Right atrium auricular region (tissue), 2 donors: ENCODE measurements around the gene UROS. TPM values are rescaled to one million over a fixed set of nuclear protein-coding genes. Genes with fewer than 3 reads are reported as not detected.

ENCODE experiments used
- DNase-seq: peaks from one replicate; pipeline ENCODE4 v3.0.0-alpha.2; 2019; ENCODE audit warnings: low spot score
- H3K27ac ChIP-seq, 2 donors: fragments of 200-600 bp; sonication (generic); 1 replicate in 1 of 2; 2 replicates in 1 of 2; pipeline ENCODE4 v1.5.1; 2016 to 2019
- H3K27me3 ChIP-seq, 2 donors: fragments of 200-600 bp; sonication (generic); one replicate each; pipeline versions ENCODE4 v1.5.1 to v1.6.0; 2017 to 2019
- H3K36me3 ChIP-seq: fragments of 200-600 bp; sonication (generic); one replicate; pipeline ENCODE4 v1.5.1; 2016
- H3K4me1 ChIP-seq, 2 donors: fragments of 200-600 bp; sonication (generic); one replicate each; pipeline versions ENCODE4 v1.5.1 to v1.6.0; 2017 to 2019
- H3K4me3 ChIP-seq, 2 donors: fragments of 200-600 bp; sonication (generic); 1 replicate in 1 of 2; 2 replicates in 1 of 2; pipeline ENCODE4 v1.5.1; 2017 to 2019; ENCODE audit warnings: mild to moderate bottlenecking in 1 of 2, moderate library complexity in 1 of 2
- H3K9me3 ChIP-seq, 2 donors: fragments of 200-600 bp; sonication (generic); one replicate each; pipeline ENCODE4 v1.5.1; 2019
- CTCF ChIP-seq, 2 donors: fragments of 200-600 bp; sonication (generic); IDR thresholded peaks; one replicate each; pipeline ENCODE4 v1.5.1; 2019; ENCODE audit warnings: antibody characterized with exemption in 2 of 2
- total RNA-seq, 2 donors: library from RNA; depleted of rRNA; stranded (reverse); fragments of >200 nt; gene quantifications; one replicate each; pipeline ENCODE4 v1.1.0, GENCODE V29; 2016

Gene UROS
- total RNA-seq, 2 donors from 2014 or later = 54.1 to 81.0 TPM

DNA sequence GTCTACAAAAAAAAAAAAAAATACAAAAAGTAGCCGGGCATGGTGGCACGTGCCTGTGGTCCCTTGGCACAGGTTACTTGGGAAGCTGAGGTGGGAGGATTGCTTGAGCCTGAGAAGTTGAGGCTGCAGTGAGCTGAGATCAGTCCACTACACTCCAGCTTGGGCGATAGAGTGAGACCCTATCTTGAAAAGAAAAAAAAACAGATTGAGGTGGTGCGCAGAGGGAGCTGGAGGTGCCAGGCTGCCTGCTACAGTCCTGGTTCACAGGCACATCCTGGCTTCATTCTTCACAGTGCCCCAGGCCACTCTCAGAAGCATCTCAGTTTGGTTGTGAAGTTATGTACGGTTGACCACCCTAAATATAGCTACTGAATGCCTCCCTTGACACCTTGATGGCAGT lies 52.2 kb downstream of the UROS start:
- Histone ChIP-seq H3K4me3 (no peak overlapping the region), H3K27me3 (no peaks in the 10 kb centered on the region), H3K4me1 (peaks cover 0 to 22% of the 10 kb centered on the region in 2 donors), H3K27ac (no peak overlapping the region), H3K36me3 (no peaks in the 10 kb centered on the region), H3K9me3 (no peaks in the 10 kb centered on the region)
- no peak for DNase-seq
- no peak for TF ChIP-seq CTCF (IDR thresholded peaks at IDR 0.05)

- no peaks in the 10 kb centered on the region for H3K9me3 ChIP-seq
- no peaks in the 10 kb centered on the region for H3K27me3 ChIP-seq
- DNase-seq = no peak
- peaks cover 13% of the 10 kb centered on the region for H3K36me3 ChIP-seq
- no peak for TF ChIP-seq CTCF (IDR thresholded peaks at IDR 0.05)
- no peak overlapping the region for H3K4me3 ChIP-seq
- H3K27ac ChIP-seq = peak overlapping the region; percentile 8 to 61
- H3K4me1 ChIP-seq = peaks cover 0 to 22% of the 10 kb centered on the region in 2 donors
Measured at GRCh38 chr10:125769175-125769574, 53.9 kb downstream of the UROS start.

DNA sequence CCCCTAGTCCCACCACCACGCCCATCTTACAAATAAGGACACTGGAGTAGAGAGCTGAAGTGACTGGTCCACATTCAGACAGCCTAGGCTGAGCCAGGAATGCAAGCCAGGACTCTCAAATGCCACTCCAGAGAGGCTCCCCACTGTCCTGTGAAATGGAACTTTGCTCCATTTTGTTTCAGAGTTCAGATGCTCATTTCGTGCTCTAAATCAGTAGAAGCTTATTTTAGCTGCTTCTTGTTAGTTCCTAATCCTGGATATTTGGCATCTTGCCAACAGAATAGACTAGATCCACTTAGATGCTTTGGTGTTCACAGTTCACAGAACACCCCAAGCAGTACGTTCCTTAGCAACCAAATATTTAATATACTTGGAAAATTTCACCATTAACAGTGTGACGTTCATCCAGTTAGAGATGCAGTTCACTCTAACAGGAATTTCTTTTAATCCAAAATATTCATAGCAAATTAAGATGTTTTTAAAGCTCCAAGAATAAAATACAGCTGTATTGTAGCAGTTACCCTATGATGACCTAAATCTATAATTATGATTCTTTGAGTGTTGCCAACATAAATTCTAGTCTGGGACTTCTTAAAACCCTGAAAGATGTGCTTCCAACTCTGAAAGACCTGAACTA lies 54.7 kb downstream of the UROS start:
- peaks cover 0 to 22% of the 10 kb centered on the region in 2 donors for H3K4me1 ChIP-seq
- H3K4me3 ChIP-seq = no peak overlapping the region
- no peak for TF ChIP-seq CTCF (IDR thresholded peaks at IDR 0.05)
- H3K27me3 ChIP-seq = no peaks in the 10 kb centered on the region
- peak overlapping the region; percentile 52 to 61 for H3K27ac ChIP-seq
- peaks cover 21% of the 10 kb centered on the region for H3K36me3 ChIP-seq
- DNase-seq = no peak
- H3K9me3 ChIP-seq = no peaks in the 10 kb centered on the region

DNA sequence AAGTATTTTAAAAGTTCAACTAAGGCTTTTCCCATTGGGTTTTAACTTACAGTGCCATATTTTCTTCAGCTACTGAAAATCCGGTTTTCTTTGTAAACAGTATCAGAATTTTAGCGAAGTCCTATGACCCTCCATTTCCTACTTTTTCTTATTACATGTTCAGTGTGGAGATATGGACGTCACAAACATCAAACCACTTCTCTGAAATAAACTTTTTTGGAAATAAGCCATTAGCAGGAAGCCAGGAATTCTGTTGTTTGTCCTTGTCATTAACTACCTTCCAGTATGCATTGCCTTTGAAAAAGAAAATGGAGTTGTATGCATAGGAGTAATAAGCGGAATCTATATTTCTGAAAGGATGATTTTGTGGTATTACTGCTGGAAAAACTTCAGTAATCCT lies 56.5 kb downstream of the UROS start:
- no peak overlapping the region for H3K4me3 ChIP-seq

GRCh38 chr10:125765835-125766234 lies 57.2 kb downstream of the UROS start:
- peaks cover 42% of the 10 kb centered on the region for H3K36me3 ChIP-seq

More for the DNA sequence above, 56.5 kb downstream of the UROS start:
- Histone ChIP-seq H3K36me3 (peaks cover 35% of the 10 kb centered on the region), H3K9me3 (no peaks in the 10 kb centered on the region), H3K27ac (no peak overlapping the region), H3K4me1 (peaks cover 0 to 22% of the 10 kb centered on the region in 2 donors), H3K27me3 (no peaks in the 10 kb centered on the region)
- no peak for DNase-seq
- no peak for TF ChIP-seq CTCF (IDR thresholded peaks at IDR 0.05)

More at GRCh38 chr10:125765835-125766234, 57.2 kb downstream of the UROS start:
- DNase-seq = no peak
- TF ChIP-seq CTCF (IDR thresholded peaks at IDR 0.05) = no peak
- no peak overlapping the region for H3K4me3 ChIP-seq
- H3K27ac ChIP-seq = no peak overlapping the region
- H3K27me3 ChIP-seq = no peaks in the 10 kb centered on the region
- H3K9me3 ChIP-seq = no peaks in the 10 kb centered on the region
- H3K4me1 ChIP-seq = peaks cover 0 to 22% of the 10 kb centered on the region in 2 donors
